Panc1 (cell line): ENCODE measurements around the gene HOXA9. TPM values are rescaled to one million over a fixed set of nuclear protein-coding genes. Genes with fewer than 3 reads are reported as not detected.

ENCODE experiments used
- ATAC-seq: fragments of 200-7000 bp; cut with Tn5 transposase; 2 replicates; pipeline ENCODE4 v1.9.1; 2020; ENCODE audit warnings: mild to moderate bottlenecking, moderate library complexity
- BruUV-seq: library from RNA; stranded (reverse); fragments of 400-500 nt; replicated peaks from 2 replicates; lab custom pipeline; 2021; lab: Mats Ljungman, UMichigan
- CTCF ChIA-PET: fragments of 300-600 bp; sonication (Branson Sonifier 250); formaldehyde crosslinking; loops from one replicate; lab custom pipeline; 2022; ENCODE audit warnings: antibody characterized with exemption; lab: Charles Lee
- POLR2A ChIA-PET: fragments of 300-600 bp; sonication (Branson Sonifier 250); formaldehyde crosslinking; loops from one replicate; lab custom pipeline; 2022; ENCODE audit warnings: antibody characterized with exemption; lab: Charles Lee
- DNase-seq: peaks from one replicate; pipeline ENCODE4 v3.0.0-alpha.2; 2010; ENCODE audit warnings: low read depth, low spot score
- H3K27ac ChIP-seq: 2 replicates; pipeline ENCODE4 v1.5.1; 2011; ENCODE audit warnings: mild to moderate bottlenecking, low read length, inconsistent platforms
- H3K27me3 ChIP-seq: fragments of 200-500 bp; sonication (Bioruptor generic); 2 replicates; pipeline ENCODE4 v1.6.0; 2014; ENCODE audit warnings: low read length, inconsistent platforms; ENCODE audit not compliant: control insufficient read depth, insufficient read depth
- H3K36me3 ChIP-seq: fragments of 200-500 bp; sonication (Bioruptor generic); 2 replicates; pipeline ENCODE4 v1.5.1; 2014; ENCODE audit warnings: inconsistent platforms, mild to moderate bottlenecking, low read length, moderate library complexity; ENCODE audit not compliant: control insufficient read depth, insufficient read depth
- H3K4me1 ChIP-seq: 2 replicates; pipeline ENCODE4 v1.5.1; 2011; ENCODE audit warnings: inconsistent platforms, mild to moderate bottlenecking, low read length, moderate library complexity; ENCODE audit not compliant: control insufficient read depth, insufficient read depth
- H3K4me3 ChIP-seq, 2 experiments: 2 replicates each; pipeline ENCODE4 v1.5.1; 2011 to 2012; ENCODE audit warnings: low read depth in 2 of 2, low read length in 2 of 2, mild to moderate bottlenecking in 2 of 2, inconsistent platforms in 1 of 2, moderate library complexity in 1 of 2
- H3K9me3 ChIP-seq: fragments of 200-500 bp; sonication (Bioruptor generic); 2 replicates; pipeline ENCODE4 v1.5.1; 2014; ENCODE audit warnings: low read depth, mild to moderate bottlenecking, inconsistent platforms, low read length, moderate library complexity; ENCODE audit not compliant: control insufficient read depth, insufficient read depth
- CTCF ChIP-seq: fragments of 450-650 bp; IDR thresholded peaks from 2 replicates; pipeline ENCODE4 v1.5.1; 2017; ENCODE audit warnings: mild to moderate bottlenecking
- POLR2AphosphoS5 ChIP-seq: IDR thresholded peaks from 2 replicates; pipeline ENCODE4 v1.6.1; 2012; ENCODE audit warnings: mild to moderate bottlenecking, low read depth, low read length, moderate library complexity
- REST ChIP-seq, 2 experiments: IDR thresholded peaks; 2 replicates each; pipeline ENCODE4 v1.6.1; 2011 to 2012; ENCODE audit warnings: low read depth in 2 of 2, control low read depth in 1 of 2, low read length in 1 of 2, mild to moderate bottlenecking in 1 of 2, moderate library complexity in 1 of 2; ENCODE audit not compliant: insufficient read depth in 1 of 2
- SIN3A ChIP-seq: IDR thresholded peaks from 2 replicates; pipeline ENCODE4 v1.6.1; 2012; ENCODE audit warnings: low read depth, mild to moderate bottlenecking, low read length, moderate library complexity, borderline replicate concordance; ENCODE audit not compliant: insufficient read depth
- TCF7L2 ChIP-seq: IDR thresholded peaks from 2 replicates; pipeline ENCODE4 v1.6.1; 2011; ENCODE audit warnings: mild to moderate bottlenecking, low read depth, low read length, inconsistent platforms
- in situ Hi-C: cut with HindIII; loops from 2 replicates; pipeline ENCODE4 v1.10.0; 2016; ENCODE audit warnings: low sequenced_read_pairs, low pct_unique_long_range_greater_than_20kb
- intact Hi-C: fragments of 100-400 bp; cut with micrococcal nuclease; formaldehyde crosslinking; loops from one replicate; pipeline ENCODE4 v1.10.0; 2022; ENCODE audit not compliant: unreplicated experiment
- total RNA-seq: library from RNA; stranded (reverse); gene quantifications from one replicate; pipeline ENCODE4 v1.2.1, GENCODE V29; 2021; ENCODE audit not compliant: unreplicated experiment

HOXA9 gene
- total RNA-seq, 1 experiment from 2014 or later: not detected

GRCh38 chr7:27144781-27145164 lies 20.6 kb downstream of the HOXA9 start:
- CTCF ChIA-PET: no interaction called here
- no TSS peak for BruUV-seq
- Histone ChIP-seq H3K27me3 (no peaks in the 10 kb centered on the region), H3K4me3 (no peak overlapping the region), H3K4me1 (peaks cover 27% of the 10 kb centered on the region), H3K36me3 (no peaks in the 10 kb centered on the region), H3K27ac (no peak overlapping the region), H3K9me3 (no peaks in the 10 kb centered on the region)
- TF ChIP-seq SIN3A (no peak), TCF7L2 (no peak), CTCF (no peak), REST (IDR thresholded peaks at IDR 0.05; ENCODE audit: insufficient read depth in 1 of 2, low read depth in 2 of 2, low read length in 1 of 2) (no peak), POLR2AphosphoS5 (no peak)
- no peak for ATAC-seq
- POLR2A ChIA-PET: no interaction called here
- DNase-seq: no peak
- in situ Hi-C loops: loop anchor here (5.0 kb wide), 1 partner anchor 287 kb away; no protein-coding TSS in a partner anchor
- intact Hi-C loops: no loop called here

- H3K27ac ChIP-seq: peak overlapping the region; percentile 10; the same call in 1 of the 2 replicates
- ChIA-PET CTCF (interaction anchor here (2.7 kb wide), 1 partner anchor 462 kb away, joined by 9 read pairs; no protein-coding TSS in a partner anchor), POLR2A (no interaction called here)
- peak overlapping the region; percentile 41 to 58 for H3K4me3 ChIP-seq
- no TSS peak for BruUV-seq
- intact Hi-C loops: no loop called here
- H3K36me3 ChIP-seq: no peaks in the 10 kb centered on the region
- DNase-seq (no peak), ATAC-seq (no peak)
- H3K4me1 ChIP-seq: peaks cover 21% of the 10 kb centered on the region
- TF ChIP-seq REST (IDR thresholded peaks at IDR 0.05; ENCODE audit: insufficient read depth in 1 of 2, low read depth in 2 of 2, low read length in 1 of 2) (no peak), SIN3A (no peak), CTCF (peak; percentile 55)
- in situ Hi-C loops: loop anchor here (5.0 kb wide), 1 partner anchor 287 kb away; no protein-coding TSS in a partner anchor
- no peaks in the 10 kb centered on the region for H3K27me3 ChIP-seq
- H3K9me3 ChIP-seq: no peaks in the 10 kb centered on the region
Observed at GRCh38 chr7:27143950-27144780, 21.2 kb downstream of the HOXA9 start.
